ENCODE results near the gene ITIH3. TPM values are rescaled to one million over a fixed set of nuclear protein-coding genes. Genes with fewer than 3 reads are reported as not detected.
A peak's percentile ranks its signal among the peaks of the same experiment; 100 is the strongest.

Gene ITIH3
- total RNA-seq, 6 donors from 2014 or later: 2.1 to 13.5 (median 7.0) TPM

DNA sequence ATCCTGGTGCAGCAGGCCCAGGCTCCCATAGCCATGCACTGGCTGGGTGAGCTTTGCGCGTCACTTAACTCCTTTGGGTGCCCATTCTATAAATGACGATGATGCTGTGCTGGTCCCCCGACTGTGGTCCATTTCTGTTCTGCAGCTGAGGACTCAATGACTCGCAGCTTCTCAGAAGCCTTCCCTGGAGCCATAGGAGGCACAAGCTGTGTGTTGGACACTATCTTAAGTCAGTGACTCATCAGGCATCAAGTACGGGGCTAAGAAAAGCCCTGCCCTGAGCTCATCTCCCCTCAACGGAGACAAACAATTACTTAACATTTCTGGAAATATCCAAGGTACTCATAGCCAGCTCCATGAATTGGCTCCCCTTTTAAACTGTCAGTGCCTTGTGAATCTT lies 54.0 kb downstream of the ITIH3 start:
- DNase-seq (no peak), ATAC-seq (ENCODE audit: low FRiP score in 2 of 2) (peak in 1 of 2 donors; percentile 80)
- H3K36me3 ChIP-seq: peaks cover 6 to 60% (median 32%) of the 10 kb centered on the region in 4 donors
- H3K27ac ChIP-seq: no peak overlapping the region
- no peak for TF ChIP-seq EP300 (IDR thresholded peaks at IDR 0.05)
- TF ChIP-seq, protein P1, sequence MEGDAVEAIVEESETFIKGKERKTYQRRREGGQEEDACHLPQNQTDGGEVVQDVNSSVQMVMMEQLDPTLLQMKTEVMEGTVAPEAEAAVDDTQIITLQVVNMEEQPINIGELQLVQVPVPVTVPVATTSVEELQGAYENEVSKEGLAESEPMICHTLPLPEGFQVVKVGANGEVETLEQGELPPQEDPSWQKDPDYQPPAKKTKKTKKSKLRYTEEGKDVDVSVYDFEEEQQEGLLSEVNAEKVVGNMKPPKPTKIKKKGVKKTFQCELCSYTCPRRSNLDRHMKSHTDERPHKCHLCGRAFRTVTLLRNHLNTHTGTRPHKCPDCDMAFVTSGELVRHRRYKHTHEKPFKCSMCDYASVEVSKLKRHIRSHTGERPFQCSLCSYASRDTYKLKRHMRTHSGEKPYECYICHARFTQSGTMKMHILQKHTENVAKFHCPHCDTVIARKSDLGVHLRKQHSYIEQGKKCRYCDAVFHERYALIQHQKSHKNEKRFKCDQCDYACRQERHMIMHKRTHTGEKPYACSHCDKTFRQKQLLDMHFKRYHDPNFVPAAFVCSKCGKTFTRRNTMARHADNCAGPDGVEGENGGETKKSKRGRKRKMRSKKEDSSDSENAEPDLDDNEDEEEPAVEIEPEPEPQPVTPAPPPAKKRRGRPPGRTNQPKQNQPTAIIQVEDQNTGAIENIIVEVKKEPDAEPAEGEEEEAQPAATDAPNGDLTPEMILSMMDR (IDR thresholded peaks at IDR 0.05): no peak
- TF ChIP-seq POLR2AphosphoS5 (IDR thresholded peaks at IDR 0.05): no peak
- TF ChIP-seq POLR2A (IDR thresholded peaks at IDR 0.05): no peak
- H3K4me1 ChIP-seq: peaks cover 20 to 34% (median 25%) of the 10 kb centered on the region in 4 donors
- no peaks in the 10 kb centered on the region for H3K9me3 ChIP-seq
- 77 to 100% methylated on average over 1 to 7 of the region's 7 CpGs for WGBS, 2 donors
- H3K4me3 ChIP-seq: no peak overlapping the region
- H3K27me3 ChIP-seq: no peaks in the 10 kb centered on the region

DNA sequence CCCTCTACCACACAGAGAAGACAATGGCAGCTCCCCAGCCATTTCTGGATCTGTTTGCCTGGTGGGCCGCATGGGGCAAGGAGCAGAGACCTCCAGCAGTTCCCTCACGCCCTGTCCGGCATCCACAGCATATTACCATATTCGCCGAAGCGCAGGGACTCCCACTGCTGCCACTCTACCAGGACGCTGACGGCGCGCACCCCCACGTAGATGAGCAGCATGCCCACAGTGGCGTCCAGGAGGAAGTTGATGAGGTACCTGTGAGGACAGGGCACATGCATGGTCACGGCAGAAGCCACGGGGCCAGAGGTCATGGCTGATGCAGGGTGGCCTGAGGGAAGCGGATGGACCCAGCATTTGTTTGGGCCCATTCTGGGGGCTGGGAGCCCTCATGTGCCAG lies 55.1 kb downstream of the ITIH3 start:
- no peak for TF ChIP-seq EP300 (IDR thresholded peaks at IDR 0.05)
- TF ChIP-seq, protein P1 (IDR thresholded peaks at IDR 0.05): no peak
- TF ChIP-seq POLR2AphosphoS5 (IDR thresholded peaks at IDR 0.05): no peak
- no peak for TF ChIP-seq POLR2A (IDR thresholded peaks at IDR 0.05)
- WGBS, 2 donors: 98% methylated on average over 15 of the region's 15 CpGs
- no peak overlapping the region for H3K27ac ChIP-seq
- no peaks in the 10 kb centered on the region for H3K27me3 ChIP-seq
- H3K36me3 ChIP-seq: peaks cover 6 to 63% (median 34%) of the 10 kb centered on the region in 4 donors
- ATAC-seq (ENCODE audit: low FRiP score in 2 of 2) (no peak), DNase-seq (no peak)
- peaks cover 13 to 26% (median 21%) of the 10 kb centered on the region in 4 donors for H3K4me1 ChIP-seq
- H3K9me3 ChIP-seq: no peaks in the 10 kb centered on the region
- H3K4me3 ChIP-seq: no peak overlapping the region

DNA sequence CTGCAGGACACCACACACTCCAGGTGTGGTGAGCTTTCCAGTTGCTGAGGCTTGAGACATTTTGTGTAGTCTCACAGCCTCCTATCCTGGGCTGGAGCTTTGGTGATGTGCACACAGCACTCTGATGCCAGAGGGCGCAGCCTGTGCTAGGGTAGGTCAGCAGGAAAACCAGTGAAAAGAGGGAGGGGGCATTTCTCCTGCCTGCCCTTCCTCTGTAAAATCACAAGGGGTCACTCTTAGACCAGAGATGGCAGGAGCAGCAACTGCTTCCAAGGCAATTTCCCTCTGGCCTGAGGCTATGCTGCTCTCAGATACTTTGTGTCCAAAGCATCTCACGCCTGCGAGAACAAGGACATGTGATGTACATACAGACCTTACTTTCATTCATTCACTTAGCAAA lies 56.8 kb downstream of the ITIH3 start:
- H3K4me3 ChIP-seq: no peak overlapping the region
- no peak overlapping the region for H3K27ac ChIP-seq
- WGBS, 2 donors: 69 to 76% methylated on average over 2 to 3 of the region's 3 CpGs
- H3K4me1 ChIP-seq: peaks cover 3 to 11% (median 7%) of the 10 kb centered on the region in 4 donors
- H3K9me3 ChIP-seq: no peaks in the 10 kb centered on the region
- TF ChIP-seq POLR2AphosphoS5 (IDR thresholded peaks at IDR 0.05) (no peak), POLR2A (IDR thresholded peaks at IDR 0.05) (no peak)
- TF ChIP-seq, protein P1 (IDR thresholded peaks at IDR 0.05): peak; percentile 33 to 85 (median 50)
- peaks cover 6 to 63% (median 37%) of the 10 kb centered on the region in 4 donors for H3K36me3 ChIP-seq
- no peaks in the 10 kb centered on the region for H3K27me3 ChIP-seq
- peak in 1 of 2 donors; percentile 43 for DNase-seq
- ATAC-seq (ENCODE audit: low FRiP score in 2 of 2): peak; percentile 51 to 75

DNA sequence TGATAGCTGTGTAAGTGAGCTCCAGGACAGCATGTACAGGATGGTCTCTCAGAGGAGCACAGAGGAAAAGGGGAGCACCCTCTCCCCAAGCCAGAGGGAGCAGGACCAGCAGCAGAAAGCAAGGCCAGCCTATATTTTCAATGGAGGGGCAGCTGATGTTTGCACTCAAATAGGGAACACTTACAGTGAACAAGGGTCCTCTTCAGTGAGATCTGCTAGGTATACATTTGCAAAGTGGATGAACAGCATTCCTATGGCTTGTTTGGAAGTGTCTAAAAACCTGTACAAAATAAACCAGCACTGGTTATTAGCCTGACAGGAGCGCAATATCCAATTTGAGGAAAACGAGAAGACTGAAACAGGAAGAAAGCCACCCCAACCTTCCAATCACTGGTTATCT lies 57.8 kb downstream of the ITIH3 start:
- no peak for DNase-seq

More for the DNA sequence above, 57.8 kb downstream of the ITIH3 start:
- H3K27ac ChIP-seq: peak overlapping the region in 1 of 4 donors; percentile 4
- H3K4me1 ChIP-seq: peaks cover 0 to 11% (median 3%) of the 10 kb centered on the region in 4 donors
- 57 to 66% methylated on average over 2 of the region's 2 CpGs for WGBS, 2 donors
- peak in 1 of 2 donors; percentile 16 for ATAC-seq (ENCODE audit: low FRiP score in 2 of 2)
- peaks cover 6 to 57% (median 36%) of the 10 kb centered on the region in 4 donors for H3K36me3 ChIP-seq
- no peaks in the 10 kb centered on the region for H3K27me3 ChIP-seq
- no peaks in the 10 kb centered on the region for H3K9me3 ChIP-seq
- no peak overlapping the region for H3K4me3 ChIP-seq
- no peak for TF ChIP-seq EP300 (IDR thresholded peaks at IDR 0.05)
- TF ChIP-seq POLR2AphosphoS5 (IDR thresholded peaks at IDR 0.05): no peak
- peak in 1 of 4 donors; percentile 18 for TF ChIP-seq POLR2A (IDR thresholded peaks at IDR 0.05)
- TF ChIP-seq, protein P1 (IDR thresholded peaks at IDR 0.05): no peak
